C4-2B (cell line): ENCODE data around the gene ARHGAP22.

ENCODE experiments used
- H3K27ac ChIP-seq: fragments of 450-650 bp; 2 replicates; pipeline ENCODE4 v1.5.1; 2017
- ZFX ChIP-seq: fragments of 450-650 bp; IDR thresholded peaks from 2 replicates; pipeline ENCODE4 v1.6.1; 2017
- TF ChIP-seq, protein P1 (sequence below): fragments of 450-650 bp; conservative IDR thresholded peaks from 2 replicates; pipeline ENCODE4 v1.5.1; 2017; ENCODE audit warnings: mild to moderate bottlenecking

Gene ARHGAP22, protein sequence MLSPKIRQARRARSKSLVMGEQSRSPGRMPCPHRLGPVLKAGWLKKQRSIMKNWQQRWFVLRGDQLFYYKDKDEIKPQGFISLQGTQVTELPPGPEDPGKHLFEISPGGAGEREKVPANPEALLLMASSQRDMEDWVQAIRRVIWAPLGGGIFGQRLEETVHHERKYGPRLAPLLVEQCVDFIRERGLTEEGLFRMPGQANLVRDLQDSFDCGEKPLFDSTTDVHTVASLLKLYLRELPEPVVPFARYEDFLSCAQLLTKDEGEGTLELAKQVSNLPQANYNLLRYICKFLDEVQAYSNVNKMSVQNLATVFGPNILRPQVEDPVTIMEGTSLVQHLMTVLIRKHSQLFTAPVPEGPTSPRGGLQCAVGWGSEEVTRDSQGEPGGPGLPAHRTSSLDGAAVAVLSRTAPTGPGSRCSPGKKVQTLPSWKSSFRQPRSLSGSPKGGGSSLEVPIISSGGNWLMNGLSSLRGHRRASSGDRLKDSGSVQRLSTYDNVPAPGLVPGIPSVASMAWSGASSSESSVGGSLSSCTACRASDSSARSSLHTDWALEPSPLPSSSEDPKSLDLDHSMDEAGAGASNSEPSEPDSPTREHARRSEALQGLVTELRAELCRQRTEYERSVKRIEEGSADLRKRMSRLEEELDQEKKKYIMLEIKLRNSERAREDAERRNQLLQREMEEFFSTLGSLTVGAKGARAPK

DNA sequence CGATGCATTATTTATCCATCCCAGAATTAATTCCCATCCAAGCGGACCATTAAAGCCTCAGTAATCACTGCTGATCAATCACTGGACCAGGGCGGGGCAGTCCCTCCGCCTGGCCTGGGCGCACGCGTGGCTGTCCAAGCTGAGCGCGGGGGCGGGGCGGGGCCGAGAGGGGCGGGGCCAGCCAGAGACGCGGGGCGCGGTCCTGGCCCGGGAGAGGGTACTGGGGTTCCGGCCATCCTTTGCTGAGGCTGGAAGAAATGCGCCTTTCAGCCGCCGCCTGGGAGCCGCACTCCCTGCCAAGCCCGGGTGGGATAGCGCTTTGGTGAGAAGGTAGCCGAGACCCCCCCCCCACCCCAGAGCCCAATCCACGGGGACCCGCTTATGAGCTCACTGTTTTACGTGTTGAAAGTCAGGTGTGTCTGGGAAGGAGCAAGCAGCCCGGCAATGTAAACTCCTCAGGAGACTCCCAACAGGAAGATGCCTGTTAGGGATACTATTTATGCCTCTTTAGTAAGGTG, at the start of gene ARHGAP22:
ARHGAP22 (minus strand) TSS at position 83 of the 518 bp plus-strand sequence. CDS start 277 bp downstream, outside the sequence.
- TF ChIP-seq, protein P1, sequence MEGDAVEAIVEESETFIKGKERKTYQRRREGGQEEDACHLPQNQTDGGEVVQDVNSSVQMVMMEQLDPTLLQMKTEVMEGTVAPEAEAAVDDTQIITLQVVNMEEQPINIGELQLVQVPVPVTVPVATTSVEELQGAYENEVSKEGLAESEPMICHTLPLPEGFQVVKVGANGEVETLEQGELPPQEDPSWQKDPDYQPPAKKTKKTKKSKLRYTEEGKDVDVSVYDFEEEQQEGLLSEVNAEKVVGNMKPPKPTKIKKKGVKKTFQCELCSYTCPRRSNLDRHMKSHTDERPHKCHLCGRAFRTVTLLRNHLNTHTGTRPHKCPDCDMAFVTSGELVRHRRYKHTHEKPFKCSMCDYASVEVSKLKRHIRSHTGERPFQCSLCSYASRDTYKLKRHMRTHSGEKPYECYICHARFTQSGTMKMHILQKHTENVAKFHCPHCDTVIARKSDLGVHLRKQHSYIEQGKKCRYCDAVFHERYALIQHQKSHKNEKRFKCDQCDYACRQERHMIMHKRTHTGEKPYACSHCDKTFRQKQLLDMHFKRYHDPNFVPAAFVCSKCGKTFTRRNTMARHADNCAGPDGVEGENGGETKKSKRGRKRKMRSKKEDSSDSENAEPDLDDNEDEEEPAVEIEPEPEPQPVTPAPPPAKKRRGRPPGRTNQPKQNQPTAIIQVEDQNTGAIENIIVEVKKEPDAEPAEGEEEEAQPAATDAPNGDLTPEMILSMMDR = no peak
- TF ChIP-seq ZFX = no peak
- peak within 1 kb of the TSS; percentile 48 for H3K27ac ChIP-seq

DNA sequence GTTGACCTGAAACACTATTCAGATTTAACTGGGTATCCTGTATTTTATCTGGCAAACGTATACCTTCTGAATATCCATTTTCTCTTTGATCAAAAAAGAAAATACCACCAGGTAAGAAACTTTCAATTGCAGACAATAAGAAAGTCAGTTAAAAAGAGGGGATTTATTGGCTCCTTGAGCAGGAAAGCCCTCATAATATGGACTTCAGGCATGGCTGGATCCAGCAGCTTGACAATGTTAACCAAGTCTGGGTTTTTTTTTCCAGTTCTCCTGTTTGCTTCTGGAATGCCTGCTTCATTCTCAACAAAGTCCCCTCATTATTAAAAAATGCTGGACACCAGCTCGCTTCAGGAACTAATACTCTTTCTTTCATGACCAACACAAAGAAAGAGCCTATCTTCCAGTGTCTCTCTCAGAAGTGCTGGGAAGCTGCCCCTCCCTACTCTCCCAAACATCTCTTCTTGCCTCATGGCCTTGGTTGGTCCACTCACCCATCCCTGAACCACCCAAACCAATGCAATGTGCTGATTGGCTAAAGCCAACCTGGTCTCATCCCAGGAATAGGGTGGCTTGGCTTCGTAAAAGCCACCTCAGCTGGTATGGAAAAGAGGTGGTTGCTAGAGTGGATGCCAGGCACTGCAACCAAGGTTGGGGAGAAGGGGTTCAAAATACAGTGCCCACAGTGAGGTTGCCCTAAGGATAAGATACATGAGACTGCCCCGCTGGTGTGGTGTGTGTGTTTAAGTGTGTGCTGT, 49.2 kb upstream of the ARHGAP22 start:
- H3K27ac ChIP-seq = no peak overlapping the region
- TF ChIP-seq ZFX = no peak
- TF ChIP-seq, protein P1 = no peak

DNA sequence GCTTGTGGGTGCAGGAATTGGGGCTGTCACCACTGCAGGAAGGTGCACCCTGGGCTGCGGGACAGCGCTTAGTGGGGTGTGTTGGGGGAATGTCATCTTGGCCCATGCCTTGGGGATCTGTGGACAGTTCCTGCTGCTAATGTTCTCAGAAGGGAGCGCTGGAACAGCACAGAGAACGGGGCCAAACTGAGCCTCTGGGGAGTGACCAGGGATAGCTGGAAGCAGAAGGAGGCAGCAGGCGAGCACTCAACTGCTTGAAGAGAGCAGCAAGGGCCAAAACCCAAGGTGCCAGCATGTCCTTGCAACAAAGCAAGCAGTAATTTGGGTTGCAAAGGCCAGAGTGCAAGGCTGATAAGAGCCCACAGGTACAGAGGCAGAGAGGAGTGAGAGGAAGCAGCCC, 48.5 kb upstream of the ARHGAP22 start:
- no peak overlapping the region for H3K27ac ChIP-seq
- TF ChIP-seq, protein P1 = no peak
- TF ChIP-seq ZFX = no peak

DNA sequence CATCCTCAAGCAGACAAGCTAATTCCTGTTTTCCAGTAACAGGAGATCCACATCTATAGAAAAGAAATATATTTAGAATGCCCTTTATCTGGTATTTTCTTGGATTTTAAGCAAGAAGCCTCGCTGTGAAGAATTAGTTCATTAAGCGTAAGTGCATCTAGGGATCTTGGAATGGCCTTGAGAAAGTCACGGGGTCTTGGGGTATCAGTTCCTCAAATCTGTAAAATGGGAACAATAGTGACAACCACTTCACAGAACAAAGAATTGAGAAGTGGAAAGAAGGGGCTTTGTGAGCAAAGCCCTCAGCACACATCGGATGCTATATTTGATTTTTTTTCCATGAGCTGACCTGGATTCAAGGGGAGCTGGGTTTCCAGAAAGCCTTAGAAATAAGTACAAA, 47.5 kb upstream of the ARHGAP22 start:
- H3K27ac ChIP-seq = no peak overlapping the region

DNA sequence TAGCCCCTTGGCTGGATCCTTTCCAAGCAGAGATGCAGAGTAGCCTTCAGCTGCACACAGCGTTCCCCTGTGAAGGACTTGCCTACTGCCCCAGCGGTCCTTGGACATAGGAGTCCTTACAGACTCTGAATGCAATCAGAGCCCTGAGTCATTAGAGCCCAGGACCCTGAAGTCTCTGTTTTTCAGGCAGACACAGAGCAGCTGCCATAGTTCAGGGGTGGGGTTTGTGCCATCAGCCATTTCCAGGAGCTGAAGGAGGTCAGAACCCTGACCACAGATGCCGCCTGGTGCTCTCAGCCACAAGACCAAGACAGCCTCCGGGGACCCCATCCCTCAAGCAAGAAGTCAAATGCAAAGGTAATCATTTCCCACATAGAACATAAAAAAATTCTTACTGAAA, 47.0 kb upstream of the ARHGAP22 start:
- TF ChIP-seq ZFX = no peak
- TF ChIP-seq, protein P1 = no peak
- H3K27ac ChIP-seq = no peak overlapping the region

More for the DNA sequence above, 47.5 kb upstream of the ARHGAP22 start:
- TF ChIP-seq ZFX = no peak
- TF ChIP-seq, protein P1 = no peak

DNA sequence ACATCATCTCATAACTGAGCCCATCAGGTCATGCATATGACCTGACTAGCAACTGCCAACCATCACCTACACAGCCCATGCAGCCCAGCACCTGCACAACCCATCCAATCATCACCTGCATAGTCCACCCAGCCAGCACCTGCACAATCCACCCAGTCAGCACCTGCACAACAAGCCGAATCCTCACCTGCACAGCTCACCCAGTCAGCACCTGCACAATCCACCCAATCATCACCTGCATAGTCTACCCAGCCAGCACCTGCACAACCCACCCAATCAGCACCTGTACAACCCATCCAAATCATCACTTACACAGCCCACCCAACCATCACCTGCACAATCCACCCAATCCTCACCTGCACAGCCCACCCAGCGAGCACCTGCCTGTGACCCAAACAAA, 46.4 kb upstream of the ARHGAP22 start:
- TF ChIP-seq, protein P1 = no peak
- no peak for TF ChIP-seq ZFX
- H3K27ac ChIP-seq = no peak overlapping the region
